Measurements from ENCODE around the gene RFC1.

RFC1 gene

DNA sequence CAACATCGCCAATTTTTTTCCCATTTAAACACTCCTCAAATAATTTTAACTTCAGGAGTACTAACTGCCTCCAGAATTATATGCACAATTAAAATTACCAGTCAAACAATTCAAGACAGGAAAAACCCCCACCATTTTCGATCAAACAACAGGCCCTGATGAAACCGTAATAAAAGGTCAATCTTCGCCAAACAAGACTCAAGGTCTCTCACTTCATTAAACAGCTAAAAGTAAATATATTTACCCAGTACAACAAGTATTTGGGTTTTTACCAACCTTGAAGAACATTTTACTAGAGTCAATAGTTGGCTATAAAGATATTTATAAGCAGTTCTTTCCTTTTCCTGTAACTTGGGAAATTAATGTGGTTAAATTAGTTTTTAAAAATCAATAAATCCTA is 28.3 kb downstream of the RFC1 start:
- DNase-seq (ENCODE audit: insufficient read length, low spot score) (no peak), FAIRE-seq (peak; percentile 69)
- TF ChIP-seq, protein P1, sequence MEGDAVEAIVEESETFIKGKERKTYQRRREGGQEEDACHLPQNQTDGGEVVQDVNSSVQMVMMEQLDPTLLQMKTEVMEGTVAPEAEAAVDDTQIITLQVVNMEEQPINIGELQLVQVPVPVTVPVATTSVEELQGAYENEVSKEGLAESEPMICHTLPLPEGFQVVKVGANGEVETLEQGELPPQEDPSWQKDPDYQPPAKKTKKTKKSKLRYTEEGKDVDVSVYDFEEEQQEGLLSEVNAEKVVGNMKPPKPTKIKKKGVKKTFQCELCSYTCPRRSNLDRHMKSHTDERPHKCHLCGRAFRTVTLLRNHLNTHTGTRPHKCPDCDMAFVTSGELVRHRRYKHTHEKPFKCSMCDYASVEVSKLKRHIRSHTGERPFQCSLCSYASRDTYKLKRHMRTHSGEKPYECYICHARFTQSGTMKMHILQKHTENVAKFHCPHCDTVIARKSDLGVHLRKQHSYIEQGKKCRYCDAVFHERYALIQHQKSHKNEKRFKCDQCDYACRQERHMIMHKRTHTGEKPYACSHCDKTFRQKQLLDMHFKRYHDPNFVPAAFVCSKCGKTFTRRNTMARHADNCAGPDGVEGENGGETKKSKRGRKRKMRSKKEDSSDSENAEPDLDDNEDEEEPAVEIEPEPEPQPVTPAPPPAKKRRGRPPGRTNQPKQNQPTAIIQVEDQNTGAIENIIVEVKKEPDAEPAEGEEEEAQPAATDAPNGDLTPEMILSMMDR (IDR thresholded peaks at IDR 0.05; ENCODE audit: insufficient read depth, missing control alignments) = no peak

DNA sequence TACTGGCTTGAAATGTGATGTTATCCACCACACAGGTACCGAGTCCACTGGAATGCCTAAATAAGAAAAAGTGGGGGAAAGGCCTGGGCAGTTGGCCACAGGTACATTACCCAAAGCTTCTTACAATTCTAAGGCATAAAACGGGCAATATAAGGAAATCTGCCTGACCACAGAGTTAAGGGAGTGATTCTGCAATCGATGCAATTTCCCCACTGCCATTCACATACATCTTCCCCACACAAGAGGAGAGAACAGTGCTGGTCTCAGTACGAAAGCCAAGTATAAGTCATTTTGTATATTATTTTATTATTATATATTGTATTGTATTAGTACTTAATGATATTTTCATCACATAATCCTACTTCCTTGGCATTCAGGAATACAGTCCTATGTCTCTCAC is 30.6 kb downstream of the RFC1 start:
- TF ChIP-seq, protein P1 (IDR thresholded peaks at IDR 0.05; ENCODE audit: insufficient read depth, missing control alignments) = no peak
- FAIRE-seq = no peak
- no peak for DNase-seq (ENCODE audit: insufficient read length, low spot score)

DNA sequence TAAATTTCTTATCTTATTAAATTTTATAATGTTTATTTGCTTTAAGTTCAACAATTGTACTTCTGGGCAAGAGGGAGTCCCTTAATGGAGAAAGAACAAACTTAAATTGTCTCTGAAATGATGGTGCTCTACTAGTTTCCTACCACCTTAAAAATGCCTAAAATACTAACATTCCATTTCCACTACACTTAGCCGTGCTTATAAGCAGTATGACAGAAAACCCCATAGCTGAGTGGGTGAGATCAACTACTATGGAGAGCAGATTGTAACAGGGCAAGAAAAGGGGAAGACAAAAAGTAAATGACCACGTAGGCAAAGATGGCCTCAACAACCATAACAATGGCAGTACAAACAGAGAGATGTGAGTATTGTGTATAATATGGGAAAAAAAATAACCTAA is 35.0 kb downstream of the RFC1 start:
- DNase-seq (ENCODE audit: insufficient read length, low spot score) (no peak), FAIRE-seq (no peak)
- TF ChIP-seq, protein P1 (IDR thresholded peaks at IDR 0.05; ENCODE audit: insufficient read depth, missing control alignments) = no peak

DNA sequence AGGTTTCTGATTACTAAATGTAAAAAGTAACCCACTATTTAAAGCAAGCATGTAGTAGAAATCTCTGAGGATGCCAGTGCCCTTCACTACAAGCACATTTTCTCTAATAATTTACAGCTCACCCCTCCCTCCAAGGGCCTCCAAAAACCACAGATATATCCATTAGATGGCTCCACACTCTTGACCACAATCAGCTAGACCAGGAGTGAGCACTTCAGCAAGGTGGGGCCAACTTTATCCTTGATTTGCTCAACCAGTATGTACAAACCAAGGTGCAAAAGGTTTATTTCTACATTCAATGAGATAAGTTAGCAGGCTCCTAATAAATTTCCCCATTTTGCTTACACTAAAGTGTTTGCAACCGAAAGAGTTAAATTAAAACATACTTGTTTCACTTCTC is 35.8 kb downstream of the RFC1 start:
- FAIRE-seq (no peak), DNase-seq (ENCODE audit: insufficient read length, low spot score) (no peak)
- TF ChIP-seq, protein P1 (IDR thresholded peaks at IDR 0.05; ENCODE audit: insufficient read depth, missing control alignments) = no peak

DNA sequence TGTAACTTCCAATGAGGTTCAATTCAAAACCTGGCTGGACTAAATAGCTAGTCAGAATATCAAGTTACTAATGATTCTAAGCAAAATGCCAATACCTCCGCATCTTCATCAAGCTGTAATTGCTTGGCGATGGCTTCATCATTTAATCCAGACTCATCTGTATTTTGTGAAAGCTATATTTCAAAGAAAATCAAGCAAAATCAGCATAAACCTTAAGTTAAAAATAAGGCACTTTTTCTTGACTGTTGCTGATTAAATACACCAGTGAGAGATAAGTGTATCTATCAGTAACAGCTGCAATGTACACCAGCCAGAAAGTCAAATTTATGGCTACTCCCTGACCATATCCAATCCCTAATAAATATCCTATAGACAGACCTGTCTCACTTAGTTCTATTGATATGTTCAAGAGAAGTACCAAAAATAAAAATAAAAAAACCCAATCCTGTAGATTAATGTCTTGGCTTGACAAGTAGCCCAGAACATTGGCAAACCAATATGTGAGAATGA is 39.6 kb downstream of the RFC1 start:
- TF ChIP-seq, protein P1 (IDR thresholded peaks at IDR 0.05; ENCODE audit: insufficient read depth, missing control alignments) = no peak
- FAIRE-seq = no peak
- DNase-seq (ENCODE audit: insufficient read length, low spot score) = no peak

DNA sequence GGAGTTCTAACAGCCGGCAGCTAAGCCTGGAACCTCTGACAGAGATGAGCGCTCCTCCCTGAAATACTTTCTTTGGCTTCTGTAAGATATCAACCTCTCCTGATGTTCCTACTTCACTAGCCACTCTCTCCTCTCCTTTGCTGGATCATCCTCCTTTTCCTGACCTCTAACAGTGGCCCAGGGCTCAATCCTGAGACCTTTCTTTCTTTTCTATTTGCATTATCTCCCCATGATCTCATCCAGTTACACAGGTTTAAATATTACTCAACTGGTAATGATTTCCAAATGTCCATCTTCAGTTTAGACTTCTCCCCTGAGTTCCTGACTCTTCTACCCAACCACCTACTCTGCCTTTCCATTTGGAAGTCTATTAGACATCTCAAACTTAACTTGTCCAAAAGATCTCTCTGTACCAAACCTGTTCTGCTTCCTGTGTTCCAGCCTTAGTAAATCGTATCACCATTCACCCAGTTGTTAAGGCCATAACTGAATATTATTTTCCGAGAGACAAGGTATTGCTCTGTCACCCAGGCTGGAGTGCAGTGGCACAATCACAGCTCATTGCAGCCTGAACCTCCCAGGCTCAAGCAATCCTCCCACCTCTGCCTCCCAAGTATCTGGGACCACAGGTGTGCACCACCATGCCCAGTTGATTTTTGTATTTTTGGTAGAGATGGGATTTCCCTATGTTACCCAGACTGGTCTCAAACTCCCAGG is 41.1 kb downstream of the RFC1 start:
- TF ChIP-seq, protein P1 (IDR thresholded peaks at IDR 0.05; ENCODE audit: insufficient read depth, missing control alignments) = no peak
- FAIRE-seq (no peak), DNase-seq (ENCODE audit: insufficient read length, low spot score) (no peak)

DNA sequence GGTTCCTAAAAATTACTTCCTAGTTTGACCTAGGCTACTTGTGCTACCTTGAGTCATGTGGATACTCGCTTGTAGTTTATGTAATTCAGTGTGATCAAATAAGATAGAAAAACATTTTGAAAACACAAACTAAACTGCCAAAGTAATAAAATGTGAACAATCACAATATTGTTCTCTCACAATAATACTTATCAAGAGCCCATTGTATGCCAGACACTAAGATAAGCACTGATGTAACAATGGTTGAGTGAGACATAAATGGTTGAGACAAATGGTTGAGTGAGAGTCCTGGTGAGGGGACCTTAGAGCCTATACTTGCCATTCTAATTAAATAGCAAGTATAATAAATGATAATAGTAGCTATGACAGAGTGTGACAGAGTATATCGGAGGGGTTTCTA is 41.7 kb downstream of the RFC1 start:
- no peak for DNase-seq (ENCODE audit: insufficient read length, low spot score)
- no peak for FAIRE-seq
- TF ChIP-seq, protein P1 (IDR thresholded peaks at IDR 0.05; ENCODE audit: insufficient read depth, missing control alignments) = no peak

Data from D721Med (cell line).